Activated naive CD8-positive, alpha-beta T cell treated with anti-CD3 and anti-CD28 coated beads, Interleukin-2, amount 10 ng/mL, durations not matched to agents 7 days and 5 days (primary cell): ENCODE results near the gene BCHE. TPM values are rescaled to one million over a fixed set of nuclear protein-coding genes. Genes with fewer than 3 reads are reported as not detected.

Source experiments
- ATAC-seq: fragments of 150-1000 bp; cut with Tn5 transposase; one replicate; pipeline ENCODE4 v1.10.0; 2021; ENCODE audit warnings: low read depth, moderate library complexity
- POLR2A ChIA-PET: fragments of 350-600 bp; sonication (Branson Sonifier 250); formaldehyde crosslinking; loops from one replicate; lab custom pipeline; 2021; ENCODE audit warnings: antibody characterized with exemption; lab: Charles Lee
- DNase-seq: peaks from one replicate; pipeline ENCODE4 v3.0.0; 2021
- H3K27ac Mint-ChIP-seq: one replicate; pipeline ENCODE4 v1.8.0; 2022; ENCODE audit warnings: mild to moderate bottlenecking, mixed read lengths
- H3K27me3 Mint-ChIP-seq: one replicate; pipeline ENCODE4 v1.8.0; 2022; ENCODE audit warnings: mild to moderate bottlenecking, moderate library complexity, mixed read lengths
- H3K36me3 Mint-ChIP-seq: one replicate; pipeline ENCODE4 v1.8.0; 2021; ENCODE audit warnings: mild to moderate bottlenecking, mixed read lengths
- H3K4me1 Mint-ChIP-seq: one replicate; pipeline ENCODE4 v1.8.0; 2021; ENCODE audit warnings: mixed read lengths
- H3K4me3 Mint-ChIP-seq: one replicate; pipeline ENCODE4 v1.8.0; 2022; ENCODE audit warnings: mild to moderate bottlenecking, moderate library complexity, mixed read lengths
- H3K9me3 Mint-ChIP-seq: one replicate; pipeline ENCODE4 v1.8.0; 2021; ENCODE audit warnings: mixed read lengths
- total RNA-seq, 2 experiments: library from RNA; stranded (reverse); gene quantifications; one replicate each; pipeline ENCODE4 v1.2.3, GENCODE V29; 2021

Gene BCHE
- total RNA-seq, 2 experiments from 2014 or later: not detected

DNA sequence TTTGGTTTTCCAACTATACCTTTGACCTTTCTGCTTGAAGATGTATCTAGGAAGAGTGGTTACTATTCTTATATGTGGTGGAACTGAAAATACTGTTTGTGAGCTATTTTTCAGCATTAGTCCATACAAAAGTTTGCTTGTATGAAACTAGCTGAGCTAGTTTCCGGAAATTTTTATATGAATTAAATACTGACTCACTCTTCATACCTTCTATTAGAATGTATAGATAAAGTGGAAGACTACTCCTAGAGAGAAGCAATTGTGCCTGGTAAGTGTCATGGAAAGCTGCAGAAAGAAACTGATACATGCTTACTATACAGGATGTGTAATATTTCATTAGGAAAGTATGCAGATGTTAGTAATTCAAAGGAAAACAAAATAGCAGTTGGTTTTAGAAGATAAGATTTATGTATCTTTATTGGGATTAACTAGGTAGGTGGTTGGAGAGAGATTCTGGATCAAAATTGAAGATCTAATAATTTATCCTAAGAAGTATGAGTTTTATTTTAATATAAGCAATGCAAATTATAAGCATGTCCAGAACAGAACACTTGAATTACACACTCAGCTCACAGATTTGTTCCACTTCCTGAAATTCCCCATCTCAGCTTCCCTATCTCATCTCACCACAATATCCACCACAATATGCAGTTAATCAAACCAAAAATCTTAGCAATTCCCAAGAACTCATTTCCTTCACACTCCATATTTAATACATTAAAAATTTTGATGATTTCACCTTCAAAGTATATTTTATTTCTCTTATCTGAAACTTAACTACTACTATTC lies 82.8 kb downstream of the BCHE start:
- Mint-ChIP-seq H3K27me3 (no peaks in the 10 kb centered on the region), H3K4me3 (no peak overlapping the region), H3K4me1 (no peaks in the 10 kb centered on the region), H3K9me3 (no peaks in the 10 kb centered on the region), H3K36me3 (no peaks in the 10 kb centered on the region), H3K27ac (no peak overlapping the region)
- no peak for DNase-seq
- POLR2A ChIA-PET: no interaction called here
- no peak for ATAC-seq

DNA sequence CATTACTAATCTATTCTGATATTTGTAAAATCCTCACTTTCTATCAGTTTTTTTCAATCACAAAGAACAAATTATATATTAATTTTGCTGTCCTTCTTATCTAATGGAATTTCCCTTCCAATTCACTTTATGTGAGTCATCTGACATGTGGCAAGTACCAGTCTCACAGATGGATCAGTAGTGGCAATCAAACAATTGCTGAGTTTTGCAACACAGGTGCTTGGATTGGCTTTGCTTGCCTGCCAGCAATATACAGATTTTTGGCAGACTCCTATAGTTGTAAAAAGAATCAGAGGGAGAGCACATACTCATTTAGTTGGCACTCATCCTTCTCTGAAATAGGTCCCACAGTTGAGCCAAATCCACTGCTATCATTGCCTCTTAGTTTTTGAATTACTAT lies 83.7 kb downstream of the BCHE start:
- H3K4me1 Mint-ChIP-seq: no peaks in the 10 kb centered on the region
- no peak overlapping the region for H3K4me3 Mint-ChIP-seq
- DNase-seq (no peak), ATAC-seq (no peak)
- no peaks in the 10 kb centered on the region for H3K27me3 Mint-ChIP-seq
- no peaks in the 10 kb centered on the region for H3K36me3 Mint-ChIP-seq
- H3K9me3 Mint-ChIP-seq: no peaks in the 10 kb centered on the region
- POLR2A ChIA-PET: no interaction called here
- H3K27ac Mint-ChIP-seq: no peak overlapping the region

DNA sequence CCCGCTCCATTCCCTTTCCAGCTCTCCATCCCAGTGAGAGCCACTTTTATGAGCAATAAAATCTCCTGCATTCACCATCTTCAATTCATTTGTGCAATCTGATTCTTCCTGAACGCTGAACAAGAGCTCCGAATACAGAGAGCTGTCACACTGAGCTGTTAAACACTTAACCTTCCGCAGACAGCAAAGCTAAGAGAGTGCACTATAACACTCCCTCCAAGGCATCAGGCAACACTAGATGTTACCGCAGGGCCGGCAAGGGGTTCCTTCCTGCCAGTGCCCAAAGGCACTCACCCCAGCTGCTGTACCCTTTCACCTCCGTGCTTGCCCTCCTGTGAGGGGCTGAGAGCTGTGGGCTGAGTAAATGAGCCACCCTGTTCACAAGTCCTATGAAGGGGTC lies 85.6 kb downstream of the BCHE start:
- POLR2A ChIA-PET: no interaction called here
- Mint-ChIP-seq H3K27me3 (no peaks in the 10 kb centered on the region), H3K36me3 (no peaks in the 10 kb centered on the region), H3K4me1 (no peaks in the 10 kb centered on the region), H3K4me3 (no peak overlapping the region), H3K9me3 (no peaks in the 10 kb centered on the region), H3K27ac (no peak overlapping the region)
- DNase-seq (no peak), ATAC-seq (no peak)

DNA sequence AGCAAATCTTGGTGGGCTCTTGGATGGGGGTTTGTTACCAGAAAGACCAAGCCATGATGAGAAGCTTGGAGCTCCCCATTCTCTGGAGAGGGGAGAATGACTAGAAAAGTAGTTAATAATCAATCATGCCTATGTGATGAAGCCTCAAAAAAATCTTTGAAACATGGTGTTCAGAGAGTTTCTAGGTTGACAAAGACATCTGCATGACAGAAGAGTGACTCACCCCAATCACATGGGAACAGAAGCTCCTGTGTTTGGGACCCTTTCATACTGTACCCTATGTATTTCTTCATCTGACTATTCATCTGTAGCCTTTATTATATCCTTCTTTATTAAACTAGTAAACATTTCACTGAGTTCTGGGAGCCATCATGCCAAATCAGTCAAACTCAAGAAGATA lies 87.4 kb downstream of the BCHE start:
- Mint-ChIP-seq H3K4me1 (no peaks in the 10 kb centered on the region), H3K4me3 (no peak overlapping the region), H3K27ac (no peak overlapping the region), H3K36me3 (no peaks in the 10 kb centered on the region), H3K27me3 (no peaks in the 10 kb centered on the region), H3K9me3 (no peaks in the 10 kb centered on the region)
- POLR2A ChIA-PET: no interaction called here
- DNase-seq (no peak), ATAC-seq (no peak)

DNA sequence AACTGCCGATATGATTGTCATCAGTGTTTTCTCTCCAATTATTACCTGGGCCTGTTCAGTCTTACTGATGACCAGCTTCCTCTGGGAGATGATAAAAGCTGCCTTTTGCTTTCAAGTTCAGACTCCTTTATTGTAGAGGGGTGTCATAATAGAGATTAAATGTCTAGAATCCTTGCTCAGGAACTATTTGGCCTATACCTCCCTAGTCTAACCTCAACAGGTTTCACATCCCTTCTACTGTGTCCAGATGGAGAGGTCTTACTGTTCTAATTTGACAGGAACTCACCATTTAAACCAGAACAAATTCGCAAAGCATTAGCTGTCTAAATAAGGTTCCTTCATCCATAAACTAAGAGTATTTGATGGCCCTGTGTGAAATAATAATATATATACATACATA lies 88.0 kb downstream of the BCHE start:
- Mint-ChIP-seq H3K27me3 (no peaks in the 10 kb centered on the region), H3K36me3 (no peaks in the 10 kb centered on the region), H3K27ac (no peak overlapping the region), H3K4me1 (no peaks in the 10 kb centered on the region), H3K9me3 (no peaks in the 10 kb centered on the region), H3K4me3 (no peak overlapping the region)
- DNase-seq (no peak), ATAC-seq (no peak)
- POLR2A ChIA-PET: no interaction called here

- H3K36me3 Mint-ChIP-seq: no peaks in the 10 kb centered on the region
- POLR2A ChIA-PET: no interaction called here
- no peak overlapping the region for H3K4me3 Mint-ChIP-seq
Measured at GRCh38 chr3:165748094-165748493, 89.1 kb downstream of the BCHE start.

GRCh38 chr3:165746874-165747273 lies 90.3 kb downstream of the BCHE start:
- H3K4me3 Mint-ChIP-seq: no peak overlapping the region
- ATAC-seq (no peak), DNase-seq (no peak)
- H3K4me1 Mint-ChIP-seq: no peaks in the 10 kb centered on the region
- H3K27me3 Mint-ChIP-seq: no peaks in the 10 kb centered on the region
- POLR2A ChIA-PET: no interaction called here
- no peaks in the 10 kb centered on the region for H3K36me3 Mint-ChIP-seq
- H3K9me3 Mint-ChIP-seq: peaks cover 2% of the 10 kb centered on the region
- H3K27ac Mint-ChIP-seq: no peak overlapping the region

More at GRCh38 chr3:165748094-165748493, 89.1 kb downstream of the BCHE start:
- no peak for ATAC-seq
- no peak overlapping the region for H3K27ac Mint-ChIP-seq
- no peaks in the 10 kb centered on the region for H3K27me3 Mint-ChIP-seq
- no peaks in the 10 kb centered on the region for H3K4me1 Mint-ChIP-seq
- DNase-seq: no peak
- H3K9me3 Mint-ChIP-seq: no peaks in the 10 kb centered on the region

DNA sequence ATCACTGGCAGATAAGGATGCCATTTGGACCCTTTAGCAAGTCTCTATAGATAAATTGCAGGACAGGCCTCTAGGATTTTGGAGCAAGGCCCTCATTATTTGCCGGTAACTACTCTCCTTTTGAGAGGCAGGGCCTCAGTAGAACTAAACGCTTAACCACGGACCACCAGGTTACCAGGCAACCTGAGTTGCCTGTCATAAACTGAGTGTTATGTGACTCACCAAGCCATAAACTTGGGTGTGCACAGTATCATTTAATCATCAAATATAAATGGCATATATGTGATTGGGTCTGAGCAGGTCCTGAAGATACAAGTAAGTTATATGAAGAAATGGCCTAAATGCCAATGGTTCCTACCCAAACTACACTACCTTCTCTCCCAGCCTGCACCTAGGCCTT lies 93.2 kb downstream of the BCHE start:
- H3K27me3 Mint-ChIP-seq: no peaks in the 10 kb centered on the region
- ATAC-seq (no peak), DNase-seq (no peak)
- no peak overlapping the region for H3K4me3 Mint-ChIP-seq
- H3K9me3 Mint-ChIP-seq: peaks cover 3% of the 10 kb centered on the region
- POLR2A ChIA-PET: no interaction called here
- H3K4me1 Mint-ChIP-seq: no peaks in the 10 kb centered on the region
- no peak overlapping the region for H3K27ac Mint-ChIP-seq
- H3K36me3 Mint-ChIP-seq: no peaks in the 10 kb centered on the region

DNA sequence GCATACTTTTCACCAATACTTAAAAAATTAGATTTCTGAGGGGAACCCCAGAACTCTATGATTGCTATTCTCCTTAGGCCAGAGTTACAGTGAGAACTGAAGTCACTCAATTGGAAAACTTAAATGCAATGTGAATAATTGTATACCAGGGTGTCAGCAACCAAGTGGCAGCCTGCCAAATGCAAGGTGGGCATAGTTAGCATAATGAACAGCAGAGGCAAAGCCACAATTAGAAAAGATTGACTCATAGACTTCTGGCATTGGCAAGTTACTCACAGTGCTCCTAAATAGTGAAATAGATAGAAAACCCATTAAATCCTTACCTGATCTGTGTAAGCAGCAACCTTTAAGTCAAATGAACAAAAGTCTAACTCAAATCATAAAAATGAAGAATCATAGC lies 94.9 kb downstream of the BCHE start:
- no peaks in the 10 kb centered on the region for H3K36me3 Mint-ChIP-seq
- ATAC-seq (no peak), DNase-seq (no peak)
- peaks cover 3% of the 10 kb centered on the region for H3K9me3 Mint-ChIP-seq
- POLR2A ChIA-PET: no interaction called here
- H3K27ac Mint-ChIP-seq: no peak overlapping the region
- no peak overlapping the region for H3K4me3 Mint-ChIP-seq
- no peaks in the 10 kb centered on the region for H3K27me3 Mint-ChIP-seq
- no peaks in the 10 kb centered on the region for H3K4me1 Mint-ChIP-seq

- no peaks in the 10 kb centered on the region for H3K27me3 Mint-ChIP-seq
- DNase-seq: no peak
- no peak for ATAC-seq
- H3K4me3 Mint-ChIP-seq: no peak overlapping the region
- H3K36me3 Mint-ChIP-seq: no peaks in the 10 kb centered on the region
- H3K27ac Mint-ChIP-seq: no peak overlapping the region
- peaks cover 1% of the 10 kb centered on the region for H3K9me3 Mint-ChIP-seq
- POLR2A ChIA-PET: no interaction called here
- H3K4me1 Mint-ChIP-seq: no peaks in the 10 kb centered on the region
Measured at GRCh38 chr3:165729756-165730155, 107.5 kb downstream of the BCHE start.

DNA sequence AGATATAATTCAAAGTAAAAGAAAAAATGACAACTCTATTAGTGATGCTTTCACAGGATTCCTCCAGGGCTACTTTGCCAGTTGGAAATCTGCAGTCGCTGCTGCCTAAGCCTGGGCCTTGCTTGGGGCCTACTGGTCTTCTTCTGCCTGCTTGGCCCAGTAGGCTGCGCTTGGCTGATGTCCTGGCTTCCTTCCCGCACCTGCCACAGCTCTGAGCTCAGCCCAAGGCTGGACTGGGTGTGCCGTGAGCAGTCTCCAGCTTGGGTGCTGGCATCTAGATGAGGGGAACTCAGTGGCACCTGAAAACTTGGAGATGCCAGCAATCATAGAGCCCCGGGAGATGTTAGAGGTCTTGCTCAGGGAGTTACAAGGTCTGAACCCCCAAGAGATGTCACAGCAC lies 108.3 kb downstream of the BCHE start:
- H3K27ac Mint-ChIP-seq: no peak overlapping the region

GRCh38 chr3:165725296-165725695 lies 111.9 kb downstream of the BCHE start:
- Mint-ChIP-seq H3K27me3 (no peaks in the 10 kb centered on the region), H3K27ac (no peak overlapping the region), H3K36me3 (no peaks in the 10 kb centered on the region), H3K4me1 (no peaks in the 10 kb centered on the region), H3K4me3 (no peak overlapping the region), H3K9me3 (peaks cover 4% of the 10 kb centered on the region)
- ATAC-seq: no peak
- DNase-seq: no peak
- POLR2A ChIA-PET: no interaction called here

More for the DNA sequence above, 108.3 kb downstream of the BCHE start:
- Mint-ChIP-seq H3K9me3 (peaks cover 2% of the 10 kb centered on the region), H3K36me3 (no peaks in the 10 kb centered on the region), H3K27me3 (no peaks in the 10 kb centered on the region), H3K4me1 (no peaks in the 10 kb centered on the region), H3K4me3 (no peak overlapping the region)
- ATAC-seq: no peak
- no peak for DNase-seq
- POLR2A ChIA-PET: no interaction called here
